Measurements from ENCODE around the gene ISG20L2. TPM values are rescaled to one million over a fixed set of nuclear protein-coding genes. Genes with fewer than 3 reads are reported as not detected.

The ISG20L2 gene
- polyA plus RNA-seq, 3 donors, result 9.3 to 17.1 (median 15.7) TPM

- WGBS, 3 donors, result 80 to 90% (median 86%) methylated on average over 2 of the region's 2 CpGs
- no peak overlapping the region for H3K27ac ChIP-seq (ENCODE audit: low read depth, low read length)
These were observed 7.4 kb downstream of the ISG20L2 start for GRCh38 chr1:156721131-156721530.

GRCh38 chr1:156717351-156717750 is 11.2 kb downstream of the ISG20L2 start:
- WGBS, 3 donors, result 64 to 86% (median 83%) methylated on average over 4 of the region's 4 CpGs
- no peak overlapping the region for H3K27ac ChIP-seq (ENCODE audit: low read depth, low read length)

GRCh38 chr1:156714830-156715229 is 13.7 kb downstream of the ISG20L2 start:
- no peak overlapping the region for H3K27ac ChIP-seq (ENCODE audit: low read depth, low read length)
- WGBS, 3 donors, result 81 to 87% (median 84%) methylated on average over 3 of the region's 3 CpGs

- no peak overlapping the region for H3K27ac ChIP-seq (ENCODE audit: low read depth, low read length)
- 48 to 54% (median 52%) methylated on average over 3 of the region's 3 CpGs for WGBS, 3 donors
These were observed 15.9 kb downstream of the ISG20L2 start for GRCh38 chr1:156712626-156713025.

GRCh38 chr1:156711011-156711817 is 17.4 kb downstream of the ISG20L2 start:
- no peak overlapping the region for H3K27ac ChIP-seq (ENCODE audit: low read depth, low read length)
- WGBS, 3 donors, result 63 to 76% (median 65%) methylated on average over 7 to 9 of the region's 9 CpGs

GRCh38 chr1:156709757-156710489 is 18.6 kb downstream of the ISG20L2 start:
- WGBS, 3 donors, result 45 to 51% (median 50%) methylated on average over 11 of the region's 11 CpGs
- H3K27ac ChIP-seq (ENCODE audit: low read depth, low read length), result no peak overlapping the region

- H3K27ac ChIP-seq (ENCODE audit: low read depth, low read length), result no peak overlapping the region
- WGBS, 3 donors, result 71 to 86% (median 79%) methylated on average over 4 of the region's 4 CpGs
These were observed 19.5 kb downstream of the ISG20L2 start for GRCh38 chr1:156709031-156709430.

- WGBS, 3 donors, result 50 to 54% (median 50%) methylated on average over 4 of the region's 4 CpGs
- no peak overlapping the region for H3K27ac ChIP-seq (ENCODE audit: low read depth, low read length)
These were observed 20.3 kb downstream of the ISG20L2 start for GRCh38 chr1:156708218-156708661.

GRCh38 chr1:156707417-156708217 is 20.9 kb downstream of the ISG20L2 start:
- WGBS, 3 donors, result 37 to 63% (median 44%) methylated on average over 8 of the region's 8 CpGs
- H3K27ac ChIP-seq (ENCODE audit: low read depth, low read length), result no peak overlapping the region

- H3K27ac ChIP-seq (ENCODE audit: low read depth, low read length), result no peak overlapping the region
- WGBS, 3 donors, result 5 to 14% (median 8%) methylated on average over 19 to 29 of the region's 29 CpGs
These were observed 21.7 kb downstream of the ISG20L2 start for GRCh38 chr1:156706657-156707416.

GRCh38 chr1:156705918-156706656 is 22.5 kb downstream of the ISG20L2 start:
- 1 to 2% (median 1%) methylated on average over 41 to 45 of the region's 45 CpGs for WGBS, 3 donors
- no peak overlapping the region for H3K27ac ChIP-seq (ENCODE audit: low read depth, low read length)

- 0 to 1% (median 1%) methylated on average over 39 to 42 of the region's 42 CpGs for WGBS, 3 donors
- H3K27ac ChIP-seq (ENCODE audit: low read depth, low read length), result no peak within 1 kb of the TSS
These were observed 23.1 kb downstream of the ISG20L2 start, which contains the start of gene CRABP2 for GRCh38 chr1:156705321-156705917. CRABP2 (minus strand) TSS chr1:156705583; CDS start chr1:156705446, 137 bp downstream.

GRCh38 chr1:156704930-156705320 is 23.6 kb downstream of the ISG20L2 start:
- no peak overlapping the region for H3K27ac ChIP-seq (ENCODE audit: low read depth, low read length)
- WGBS, 3 donors, result 3 to 4% (median 3%) methylated on average over 29 of the region's 29 CpGs

- no peak overlapping the region for H3K27ac ChIP-seq (ENCODE audit: low read depth, low read length)
- 53 to 58% (median 54%) methylated on average over 10 of the region's 10 CpGs for WGBS, 3 donors
These were observed 24.3 kb downstream of the ISG20L2 start for GRCh38 chr1:156704166-156704711.

GRCh38 chr1:156703741-156704140 is 24.8 kb downstream of the ISG20L2 start:
- WGBS, 3 donors, result 35 to 43% (median 35%) methylated on average over 4 of the region's 4 CpGs
- H3K27ac ChIP-seq (ENCODE audit: low read depth, low read length), result no peak overlapping the region

- H3K27ac ChIP-seq (ENCODE audit: low read depth, low read length), result no peak overlapping the region
- 58 to 81% (median 65%) methylated on average over 4 of the region's 4 CpGs for WGBS, 3 donors
These were observed 25.2 kb downstream of the ISG20L2 start for GRCh38 chr1:156703336-156703735.
